HTR-8/SVneo (cell line): ENCODE data around the gene PCK2.

Experiments
- DNase-seq: peaks from one replicate; pipeline ENCODE4 v3.0.0; 2011; ENCODE audit warnings: low spot score, mixed read lengths; ENCODE audit not compliant: insufficient read length
- FAIRE-seq: peaks from 2 replicates; lab custom pipeline; 2011; peaks lifted over from hg19 to GRCh38; lab: Jason Lieb, UNC

PCK2 gene

GRCh38 chr14:24147761-24148428 is 53.8 kb downstream of the PCK2 start:
- FAIRE-seq (no peak), DNase-seq (no peak)

- no peak for FAIRE-seq
- no peak for DNase-seq
These were observed 55.3 kb downstream of the PCK2 start for GRCh38 chr14:24149302-24149969.

GRCh38 chr14:24150061-24150460 is 56.0 kb downstream of the PCK2 start:
- no peak for FAIRE-seq

GRCh38 chr14:24150567-24150966 is 56.5 kb downstream of the PCK2 start:
- no peak for FAIRE-seq
- no peak for DNase-seq

More at GRCh38 chr14:24150061-24150460, 56.0 kb downstream of the PCK2 start:
- no peak for DNase-seq

GRCh38 chr14:24150993-24151392 is 56.9 kb downstream of the PCK2 start:
- DNase-seq (no peak), FAIRE-seq (no peak)

GRCh38 chr14:24151404-24152080 is 57.4 kb downstream of the PCK2 start:
- FAIRE-seq = no peak
- DNase-seq = no peak
